Measurements from ENCODE around the gene GLRA3.
A peak's percentile ranks its signal among the peaks of the same experiment; 100 is the strongest.
"Not testable (repeated sequence)": the region's sequence is repeated elsewhere in the genome, so short reads cannot be mapped to it uniquely, and the experiment has no call there.

The GLRA3 gene

DNA sequence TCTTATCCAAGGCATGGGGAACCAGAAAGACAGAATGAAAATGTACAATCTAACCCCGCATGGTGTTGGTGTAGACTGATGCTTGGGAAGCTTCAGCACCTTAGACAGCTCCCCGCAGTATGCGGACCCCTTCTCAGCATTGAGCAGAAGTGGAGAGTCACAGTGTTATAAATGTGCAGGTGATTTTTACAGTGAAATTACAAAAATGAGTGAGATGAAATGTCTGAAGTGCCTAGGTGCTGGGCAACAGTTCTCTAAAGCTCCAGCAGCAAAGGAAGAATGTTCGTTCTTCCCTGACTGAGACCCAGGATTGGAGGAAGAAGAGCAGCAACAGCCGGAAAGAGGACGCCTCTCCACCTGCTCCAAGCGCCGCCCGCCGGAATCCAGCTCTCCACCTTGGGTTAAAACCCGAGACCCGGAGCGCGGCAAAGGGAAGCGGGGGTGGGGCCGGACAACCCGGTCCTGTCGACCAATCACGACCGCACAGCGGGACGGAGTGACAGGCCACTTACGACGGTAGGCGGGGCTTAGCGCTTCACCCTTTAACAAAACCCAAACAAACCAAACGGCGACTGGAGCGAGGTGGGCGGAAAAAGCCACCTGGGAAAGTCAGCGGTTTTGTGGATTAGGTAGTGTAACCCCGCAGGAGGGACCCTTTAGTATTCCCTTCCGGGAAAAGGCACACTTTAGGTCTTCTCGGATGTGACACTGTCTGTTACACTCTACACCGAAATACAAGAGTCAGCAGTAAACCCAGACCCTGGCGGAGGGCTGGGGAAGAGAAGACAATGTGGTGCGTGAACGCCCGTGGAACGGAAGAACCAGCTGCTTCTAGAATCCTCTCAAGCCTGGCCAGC is at the start of gene GLRA3:
Gene GLRA3 (minus strand): TSS at position 403 of the 857 bp plus-strand sequence. CDS start 436 bp downstream, outside the sequence.
- H3K27ac ChIP-seq, result peak within 1 kb of the TSS; percentile 76
- H3K27me3 ChIP-seq (ENCODE audit: insufficient read depth, low read depth, severe bottlenecking), result no peaks in the 10 kb centered on the region
- TF ChIP-seq, protein P1, sequence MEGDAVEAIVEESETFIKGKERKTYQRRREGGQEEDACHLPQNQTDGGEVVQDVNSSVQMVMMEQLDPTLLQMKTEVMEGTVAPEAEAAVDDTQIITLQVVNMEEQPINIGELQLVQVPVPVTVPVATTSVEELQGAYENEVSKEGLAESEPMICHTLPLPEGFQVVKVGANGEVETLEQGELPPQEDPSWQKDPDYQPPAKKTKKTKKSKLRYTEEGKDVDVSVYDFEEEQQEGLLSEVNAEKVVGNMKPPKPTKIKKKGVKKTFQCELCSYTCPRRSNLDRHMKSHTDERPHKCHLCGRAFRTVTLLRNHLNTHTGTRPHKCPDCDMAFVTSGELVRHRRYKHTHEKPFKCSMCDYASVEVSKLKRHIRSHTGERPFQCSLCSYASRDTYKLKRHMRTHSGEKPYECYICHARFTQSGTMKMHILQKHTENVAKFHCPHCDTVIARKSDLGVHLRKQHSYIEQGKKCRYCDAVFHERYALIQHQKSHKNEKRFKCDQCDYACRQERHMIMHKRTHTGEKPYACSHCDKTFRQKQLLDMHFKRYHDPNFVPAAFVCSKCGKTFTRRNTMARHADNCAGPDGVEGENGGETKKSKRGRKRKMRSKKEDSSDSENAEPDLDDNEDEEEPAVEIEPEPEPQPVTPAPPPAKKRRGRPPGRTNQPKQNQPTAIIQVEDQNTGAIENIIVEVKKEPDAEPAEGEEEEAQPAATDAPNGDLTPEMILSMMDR (IDR thresholded peaks at IDR 0.05; ENCODE audit: low read depth, low read length), result no peak
- H3K4me3 ChIP-seq (ENCODE audit: low read depth, low read length), result peak within 1 kb of the TSS; percentile 65
- no peaks in the 10 kb centered on the region for H3K36me3 ChIP-seq
- no peaks in the 10 kb centered on the region for H3K9me3 ChIP-seq (ENCODE audit: severe bottlenecking)
- DNase-seq, result peak; percentile 99

DNA sequence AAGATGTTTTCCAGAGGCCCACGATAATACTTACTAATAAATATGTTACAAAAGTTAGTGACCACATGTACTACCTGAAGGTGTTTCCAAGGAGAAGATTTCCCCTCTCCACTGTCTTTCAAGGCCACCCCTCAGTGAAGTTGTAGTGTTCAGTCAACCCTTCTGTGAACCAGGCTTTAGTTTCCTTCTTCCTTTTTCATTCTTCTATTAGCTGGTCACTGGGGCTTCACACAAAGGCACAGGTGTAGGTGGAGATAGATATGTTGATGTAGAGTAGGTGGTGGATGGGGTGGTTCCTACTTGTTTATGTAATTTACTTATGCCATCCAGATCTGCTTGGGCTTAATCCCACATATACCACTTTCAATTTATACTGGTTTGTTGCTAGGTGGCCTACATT is 45.9 kb upstream of the GLRA3 start:
- no peak for DNase-seq
- Histone ChIP-seq H3K4me3 (ENCODE audit: low read depth, low read length) (no peak overlapping the region), H3K9me3 (ENCODE audit: severe bottlenecking) (no peaks in the 10 kb centered on the region), H3K27ac (no peak overlapping the region), H3K27me3 (ENCODE audit: insufficient read depth, low read depth, severe bottlenecking) (no peaks in the 10 kb centered on the region), H3K36me3 (no peaks in the 10 kb centered on the region)
- TF ChIP-seq, protein P1 (IDR thresholded peaks at IDR 0.05; ENCODE audit: low read depth, low read length), result no peak

DNA sequence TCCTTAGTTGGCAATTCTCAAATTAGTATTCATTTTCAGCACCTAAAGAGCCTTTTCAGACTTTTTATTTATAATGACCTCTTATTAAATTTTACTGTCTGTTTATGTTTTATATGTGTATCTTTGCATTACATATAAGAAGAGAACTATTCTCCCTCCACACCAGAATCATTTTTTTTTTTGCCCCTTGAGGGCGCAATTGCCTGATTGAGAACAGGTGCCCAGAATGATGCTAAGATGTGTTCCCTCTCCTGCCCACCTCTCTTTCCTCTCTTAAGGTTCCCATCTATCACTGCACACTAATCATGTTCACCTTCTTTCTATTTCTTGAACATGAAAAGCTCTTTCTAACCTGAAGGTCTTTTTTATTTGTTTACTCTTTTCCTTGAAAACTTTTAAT is 44.9 kb upstream of the GLRA3 start:
- TF ChIP-seq, protein P1 (IDR thresholded peaks at IDR 0.05; ENCODE audit: low read depth, low read length), result peak; percentile 54
- Histone ChIP-seq H3K27me3 (ENCODE audit: insufficient read depth, low read depth, severe bottlenecking) (no peaks in the 10 kb centered on the region), H3K36me3 (no peaks in the 10 kb centered on the region), H3K9me3 (ENCODE audit: severe bottlenecking) (no peaks in the 10 kb centered on the region), H3K4me3 (ENCODE audit: low read depth, low read length) (no peak overlapping the region), H3K27ac (no peak overlapping the region)
- peak; percentile 41 for DNase-seq

DNA sequence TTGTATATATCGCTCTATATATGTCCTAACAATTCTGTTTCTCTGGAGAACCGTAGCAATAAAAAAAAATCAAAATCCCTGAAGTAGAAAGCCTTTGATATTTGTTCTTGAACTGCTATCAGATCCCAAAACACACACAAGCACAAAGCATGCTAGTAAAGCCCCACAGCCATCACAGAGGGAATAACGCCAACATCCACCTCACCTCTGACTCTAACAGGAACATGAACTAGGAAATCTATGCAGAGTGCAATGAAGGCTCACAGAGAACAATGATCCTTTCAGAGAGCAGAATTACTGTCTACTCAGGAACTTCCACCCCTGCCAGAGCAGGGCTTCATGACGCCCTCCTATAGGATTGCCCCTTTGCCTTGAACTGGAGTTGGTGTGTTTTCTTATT is 44.1 kb upstream of the GLRA3 start:
- not testable (repeated sequence) for H3K27me3 ChIP-seq (ENCODE audit: insufficient read depth, low read depth, severe bottlenecking); H3K9me3 ChIP-seq (ENCODE audit: severe bottlenecking); H3K4me3 ChIP-seq (ENCODE audit: low read depth, low read length); DNase-seq; H3K36me3 ChIP-seq; H3K27ac ChIP-seq

DNA sequence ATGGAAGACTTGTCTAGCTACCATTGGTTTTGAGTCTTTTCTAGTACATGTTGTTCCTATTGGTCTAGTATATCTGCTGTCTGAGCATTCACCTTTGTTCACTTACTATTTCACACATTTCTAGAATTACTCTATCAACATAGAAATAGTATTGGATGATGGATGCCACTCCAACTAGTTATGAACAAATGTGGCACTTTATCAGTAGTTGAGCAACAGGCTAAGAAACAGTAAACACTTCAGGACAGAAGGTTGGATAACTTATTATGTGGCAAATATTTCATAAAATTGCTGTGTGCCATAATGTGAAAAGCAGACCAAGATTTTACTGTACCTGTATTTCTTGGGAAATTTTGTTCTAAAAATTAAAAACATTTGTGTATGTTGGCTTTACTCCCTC is 42.4 kb upstream of the GLRA3 start:
- DNase-seq, result no peak
- Histone ChIP-seq H3K36me3 (no peaks in the 10 kb centered on the region), H3K9me3 (ENCODE audit: severe bottlenecking) (peaks cover 8% of the 10 kb centered on the region), H3K27me3 (ENCODE audit: insufficient read depth, low read depth, severe bottlenecking) (no peaks in the 10 kb centered on the region), H3K4me3 (ENCODE audit: low read depth, low read length) (no peak overlapping the region), H3K27ac (no peak overlapping the region)
- TF ChIP-seq, protein P1 (IDR thresholded peaks at IDR 0.05; ENCODE audit: low read depth, low read length), result no peak

DNA sequence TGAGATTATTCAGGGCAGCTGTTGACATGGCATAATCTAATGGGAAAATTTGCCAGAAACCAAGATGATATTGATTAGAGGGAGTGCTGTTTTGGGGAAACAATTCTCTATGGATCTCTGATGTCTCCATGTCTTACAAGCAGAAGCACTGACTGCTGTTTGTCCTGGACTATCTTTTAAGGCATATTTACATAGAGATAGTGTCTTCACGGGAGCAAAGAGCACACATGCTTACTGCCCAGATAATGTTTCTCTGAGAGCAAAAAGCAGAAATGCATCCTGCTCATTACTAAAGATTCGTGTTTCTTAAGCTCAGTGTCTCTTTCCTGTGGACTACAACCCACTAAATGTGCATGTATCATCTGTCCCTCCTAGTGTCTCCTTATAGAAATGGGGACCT is 41.3 kb upstream of the GLRA3 start:
- H3K27ac ChIP-seq, result no peak overlapping the region
- no peak for DNase-seq
- TF ChIP-seq, protein P1 (IDR thresholded peaks at IDR 0.05; ENCODE audit: low read depth, low read length), result no peak
- H3K27me3 ChIP-seq (ENCODE audit: insufficient read depth, low read depth, severe bottlenecking), result no peaks in the 10 kb centered on the region
- H3K4me3 ChIP-seq (ENCODE audit: low read depth, low read length), result no peak overlapping the region
- H3K36me3 ChIP-seq, result no peaks in the 10 kb centered on the region
- peaks cover 8% of the 10 kb centered on the region for H3K9me3 ChIP-seq (ENCODE audit: severe bottlenecking)

Measured in WERI-Rb-1 (cell line).